ENCODE results near the gene ANXA10. TPM values are rescaled to one million over a fixed set of nuclear protein-coding genes. Genes with fewer than 3 reads are reported as not detected.
"Not testable (repeated sequence)": the region's sequence is repeated elsewhere in the genome, so short reads cannot be mapped to it uniquely, and the experiment has no call there.

The ANXA10 gene
- total RNA-seq, 1 experiment from 2014 or later: 1.7 TPM

- DNase-seq (ENCODE audit: low spot score): no peak
Observed at GRCh38 chr4:168154546-168155277, 62.4 kb downstream of the ANXA10 start.

GRCh38 chr4:168162604-168163003 is 70.3 kb downstream of the ANXA10 start:
- peak; percentile 38 for DNase-seq (ENCODE audit: low spot score)

GRCh38 chr4:168163106-168163505 is 70.8 kb downstream of the ANXA10 start:
- DNase-seq (ENCODE audit: low spot score): no peak

GRCh38 chr4:168164045-168164444 is 71.7 kb downstream of the ANXA10 start:
- no peak for DNase-seq (ENCODE audit: low spot score)

- DNase-seq (ENCODE audit: low spot score): no peak
Observed at GRCh38 chr4:168164915-168165548, 72.7 kb downstream of the ANXA10 start.

GRCh38 chr4:168167714-168168284 is 75.5 kb downstream of the ANXA10 start:
- DNase-seq (ENCODE audit: low spot score): no peak

GRCh38 chr4:168174308-168174707 is 82.0 kb downstream of the ANXA10 start:
- DNase-seq (ENCODE audit: low spot score): no peak

- DNase-seq (ENCODE audit: low spot score): no peak
Observed at GRCh38 chr4:168177546-168178149, 85.3 kb downstream of the ANXA10 start.

- DNase-seq (ENCODE audit: low spot score): peak; percentile 25
Observed at GRCh38 chr4:168183717-168184571, 91.6 kb downstream of the ANXA10 start.

- no peak for DNase-seq (ENCODE audit: low spot score)
Observed at GRCh38 chr4:168188754-168189153, 96.4 kb downstream of the ANXA10 start.

GRCh38 chr4:168197926-168198325 is 105.6 kb downstream of the ANXA10 start:
- no peak for DNase-seq (ENCODE audit: low spot score)

GRCh38 chr4:168199260-168199957 is 107.1 kb downstream of the ANXA10 start:
- DNase-seq (ENCODE audit: low spot score): no peak

GRCh38 chr4:168200685-168201084 is 108.3 kb downstream of the ANXA10 start:
- DNase-seq (ENCODE audit: low spot score): no peak

GRCh38 chr4:168203233-168203911 is 111.0 kb downstream of the ANXA10 start:
- DNase-seq (ENCODE audit: low spot score): no peak

- no peak for DNase-seq (ENCODE audit: low spot score)
Observed at GRCh38 chr4:168208957-168209614, 116.7 kb downstream of the ANXA10 start.

- DNase-seq (ENCODE audit: low spot score): no peak
Observed at GRCh38 chr4:168212656-168213055, 120.3 kb downstream of the ANXA10 start.

- DNase-seq (ENCODE audit: low spot score): not testable (repeated sequence)
Observed at GRCh38 chr4:168213511-168213910, 121.2 kb downstream of the ANXA10 start.

GRCh38 chr4:168218645-168219044 is 126.3 kb downstream of the ANXA10 start:
- DNase-seq (ENCODE audit: low spot score): no peak

- no peak for DNase-seq (ENCODE audit: low spot score)
Observed at GRCh38 chr4:168220893-168221292, 128.6 kb downstream of the ANXA10 start.

GRCh38 chr4:168221301-168221700 is 129.0 kb downstream of the ANXA10 start:
- DNase-seq (ENCODE audit: low spot score): peak; percentile 24
